Right cardiac atrium (tissue), 5 donors: ENCODE measurements around the gene CYP11A1. TPM values are rescaled to one million over a fixed set of nuclear protein-coding genes. Genes with fewer than 3 reads are reported as not detected.

ENCODE experiments used
- ATAC-seq, 2 donors: fragments of 200-7000 bp; cut with Tn5 transposase; one replicate each; pipeline versions ENCODE4 v1.8.0 to v1.9.1; 2020; ENCODE audit warnings: moderate library complexity in 2 of 2, mild to moderate bottlenecking in 1 of 2
- DNase-seq, 3 donors: peaks; one replicate each; pipeline ENCODE4 v3.0.0-alpha.2; 2020
- H3K27ac ChIP-seq: one replicate; pipeline ENCODE4 v1.5.1; 2013; ENCODE audit warnings: mild to moderate bottlenecking, low read length, control low read depth, moderate library complexity
- H3K27me3 ChIP-seq: one replicate; pipeline ENCODE4 v1.6.1; 2013; ENCODE audit not compliant: control insufficient read depth, insufficient read depth
- H3K4me1 ChIP-seq: one replicate; pipeline ENCODE4 v1.6.1; 2013; ENCODE audit warnings: low read length; ENCODE audit not compliant: control insufficient read depth, insufficient read depth
- H3K4me3 ChIP-seq: one replicate; pipeline ENCODE4 v1.5.1; 2013; ENCODE audit warnings: low read length, control low read depth
- H3K9me3 ChIP-seq: one replicate; pipeline ENCODE4 v1.6.1; 2013; ENCODE audit warnings: low read length; ENCODE audit not compliant: control insufficient read depth
- WGBS: extraction: QIAGEN DNeasy Blood & Tissue Kit; methylation state at CpG from one replicate; pipeline ENCODE4 v1.1.7; 2013; 5-methylcytosine and 5-hydroxymethylcytosine counted together
- intact Hi-C, 4 donors: fragments of 100-400 bp; cut with DNase I; formaldehyde crosslinking; loops; one replicate each; pipeline versions ENCODE4 v1.11.0 to v1.14.0; 2022 to 2023
- polyA plus RNA-seq: library from polyadenylated mRNA; stranded (reverse); fragments of 200-250 nt; gene quantifications from one replicate; pipeline ENCODE4 v1.2.3, GENCODE V29; 2013
- total RNA-seq, 4 donors: library from RNA; stranded (reverse); fragmentation: NEBNext Ultra II Directional; extraction: Animal tissue kit (Norgen Biotek cat#: 25700); gene quantifications; one replicate each; pipeline ENCODE4 v1.2.1, GENCODE V29; 2021
- donor health status: healthy with polysubstance abuse.
- donor health status: DM: no; HTN: yes; CAD: no.
- donor health status: DM: no; HTN: no; CAD: no.
- donor health status: DM: no; HTN: yes; CAD: no; lungs with severe emphysema.
- donor health status: DM: yes; HTN: yes; CAD: no.

The CYP11A1 gene
- total and polyA plus RNA-seq, 5 donors, result 0.66 to 1.7 (median 1.1) TPM

DNA sequence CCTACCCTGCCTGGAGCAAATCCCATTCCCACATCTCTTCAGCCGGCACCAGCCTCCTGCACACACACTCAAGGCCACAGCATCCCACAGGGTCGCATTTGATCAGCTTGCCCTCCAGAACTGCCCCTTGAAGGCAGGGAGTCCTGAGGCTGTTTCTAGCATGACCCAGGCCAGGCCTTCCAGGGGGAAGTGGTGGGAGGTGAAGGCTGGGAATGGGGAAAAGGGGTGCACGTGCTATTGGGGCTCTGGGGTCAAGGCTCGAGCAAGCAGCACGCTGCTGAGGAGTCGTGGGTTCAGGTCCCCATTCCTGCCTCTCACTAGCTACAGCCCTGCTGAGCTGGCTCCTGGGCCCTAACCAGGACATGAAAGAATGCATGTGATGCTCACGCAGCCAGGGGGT is 41.4 kb upstream of the CYP11A1 start:
- Histone ChIP-seq H3K27me3 (no peaks in the 10 kb centered on the region), H3K9me3 (no peaks in the 10 kb centered on the region), H3K4me3 (no peak overlapping the region), H3K27ac (no peak overlapping the region), H3K4me1 (no peaks in the 10 kb centered on the region)
- 91% methylated on average over 7 of the region's 7 CpGs for WGBS
- no peak for ATAC-seq
- intact Hi-C loops, result no loop called here
- DNase-seq, result peak in 1 of 3 donors; percentile 15

DNA sequence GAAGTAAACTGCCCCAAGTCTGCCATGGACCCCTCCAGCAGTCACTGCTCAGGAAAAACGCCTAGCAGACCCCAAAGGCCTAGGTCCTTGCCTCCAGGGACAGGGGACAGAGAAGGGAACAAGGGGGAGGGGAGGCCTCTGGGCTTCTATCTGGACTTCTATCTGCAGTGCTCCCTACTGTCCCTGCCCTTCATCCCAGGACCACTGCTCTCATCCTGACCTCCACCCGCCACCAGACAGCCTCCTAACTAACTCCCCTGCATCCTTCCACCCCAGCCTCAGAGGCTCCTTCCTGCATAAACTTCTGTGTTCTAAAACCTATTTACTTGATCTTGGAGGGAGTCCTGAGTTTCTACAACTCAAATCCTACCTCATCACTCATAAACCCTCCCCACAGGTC is 40.9 kb upstream of the CYP11A1 start:
- Histone ChIP-seq H3K27ac (no peak overlapping the region), H3K27me3 (no peaks in the 10 kb centered on the region), H3K4me1 (no peaks in the 10 kb centered on the region), H3K9me3 (no peaks in the 10 kb centered on the region), H3K4me3 (no peak overlapping the region)
- DNase-seq (no peak), ATAC-seq (no peak)
- WGBS, result 86% methylated on average over 2 of the region's 2 CpGs
- intact Hi-C loops, result no loop called here

DNA sequence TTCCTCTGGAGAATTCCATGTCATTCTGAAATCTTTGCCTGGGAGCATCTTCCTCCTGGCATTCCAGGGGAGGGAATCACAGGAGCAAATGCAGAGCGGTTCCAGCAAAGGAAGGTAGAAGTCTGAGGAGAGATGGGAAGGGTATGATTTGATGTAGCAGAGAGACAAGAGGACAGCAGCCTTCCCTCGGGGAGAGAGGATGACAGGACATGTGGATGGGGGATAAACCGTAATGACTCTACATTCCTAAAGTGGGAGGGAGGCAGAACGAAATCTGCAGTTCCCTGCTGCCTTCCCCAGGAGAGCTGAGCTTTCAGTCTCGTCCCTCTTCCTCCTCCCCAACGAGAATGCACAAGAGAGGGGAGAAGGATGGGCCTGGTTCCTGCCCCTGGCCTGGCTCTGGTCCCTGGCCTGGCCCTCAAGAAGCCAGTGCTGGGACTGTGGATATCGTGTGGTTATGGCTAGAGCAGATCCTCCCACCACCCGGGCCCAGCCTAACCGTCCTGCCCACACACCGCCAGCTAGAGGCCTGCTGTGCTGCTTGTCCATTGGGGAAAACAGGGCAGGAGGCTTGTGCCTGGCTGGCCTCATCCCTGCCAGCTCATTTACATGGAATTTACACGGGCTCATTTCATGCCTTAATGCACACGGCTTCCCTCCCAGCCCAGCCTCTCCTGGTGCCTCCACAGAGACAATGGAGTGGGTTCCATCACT is 39.7 kb upstream of the CYP11A1 start:
- WGBS, result 53% methylated on average over 11 of the region's 12 CpGs

GRCh38 chr15:74406517-74406916 is 39.1 kb upstream of the CYP11A1 start:
- no peak for ATAC-seq
- 93% methylated on average over 4 of the region's 4 CpGs for WGBS

More for the DNA sequence above, 39.7 kb upstream of the CYP11A1 start:
- Histone ChIP-seq H3K4me3 (no peak overlapping the region), H3K27ac (no peak overlapping the region), H3K27me3 (no peaks in the 10 kb centered on the region), H3K9me3 (no peaks in the 10 kb centered on the region), H3K4me1 (no peaks in the 10 kb centered on the region)
- ATAC-seq (no peak), DNase-seq (peak in 2 of 3 donors; percentile 28 to 37)
- intact Hi-C loops, result no loop called here

DNA sequence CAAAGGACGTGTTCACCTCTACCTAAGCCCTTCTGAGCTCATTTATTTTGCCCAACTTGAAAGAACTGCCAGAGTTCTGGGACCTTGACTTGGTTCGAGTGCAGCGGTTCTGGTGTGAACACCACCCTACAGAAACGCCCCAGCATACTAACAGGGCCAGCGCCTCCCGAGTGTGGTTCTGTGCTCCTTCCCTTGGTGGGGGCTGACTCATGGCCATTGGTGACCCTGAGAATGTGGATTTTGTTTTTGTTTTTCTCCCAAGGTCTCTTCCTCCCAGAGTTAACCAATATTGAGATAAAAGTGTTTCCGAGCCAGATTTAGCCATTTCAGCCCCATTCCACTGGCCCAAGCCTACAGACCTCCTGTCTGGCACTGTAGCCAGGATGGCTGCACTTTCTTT is 38.4 kb upstream of the CYP11A1 start:
- no peaks in the 10 kb centered on the region for H3K9me3 ChIP-seq
- no peaks in the 10 kb centered on the region for H3K4me1 ChIP-seq
- H3K4me3 ChIP-seq, result no peak overlapping the region
- ATAC-seq, result no peak
- DNase-seq, result peak in 1 of 3 donors; percentile 42
- intact Hi-C loops, result no loop called here
- WGBS, result 90% methylated on average over 7 of the region's 7 CpGs
- H3K27me3 ChIP-seq, result no peaks in the 10 kb centered on the region
- no peak overlapping the region for H3K27ac ChIP-seq

More at GRCh38 chr15:74406517-74406916, 39.1 kb upstream of the CYP11A1 start:
- no peaks in the 10 kb centered on the region for H3K4me1 ChIP-seq
- H3K4me3 ChIP-seq, result no peak overlapping the region
- intact Hi-C loops, result no loop called here
- no peaks in the 10 kb centered on the region for H3K27me3 ChIP-seq
- no peak overlapping the region for H3K27ac ChIP-seq
- peak in 1 of 3 donors; percentile 16 for DNase-seq
- no peaks in the 10 kb centered on the region for H3K9me3 ChIP-seq

DNA sequence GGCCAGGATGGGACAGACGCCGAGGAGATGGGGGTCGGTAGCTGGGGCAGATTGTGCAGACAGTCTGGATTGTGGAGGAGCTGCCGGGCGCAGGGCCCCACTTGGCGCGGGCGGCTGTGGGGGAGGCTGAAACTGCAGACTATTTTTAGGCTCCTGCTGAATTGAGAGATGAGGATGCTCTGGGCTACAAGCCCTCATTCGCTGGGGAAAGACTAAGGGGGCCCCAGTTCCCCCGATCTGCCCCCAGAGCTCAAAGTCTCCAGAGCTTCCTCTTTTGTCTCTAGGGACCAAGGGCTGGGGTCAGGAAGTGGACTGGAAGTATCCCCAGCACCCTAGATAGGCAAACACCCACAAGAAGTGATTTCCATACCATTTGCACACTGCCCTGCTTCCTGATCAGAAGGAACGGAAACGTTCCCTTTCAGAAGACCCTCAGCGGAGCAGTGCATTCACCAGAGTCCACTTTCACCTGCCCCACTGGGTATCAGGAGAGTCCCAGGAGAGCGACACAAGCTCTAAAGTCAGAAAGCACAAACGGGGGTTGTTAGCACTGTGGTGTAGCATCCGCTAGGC is 36.6 kb upstream of the CYP11A1 start:
- ATAC-seq (peak in 1 of 2 donors; percentile 21), DNase-seq (peak in 2 of 3 donors; percentile 37 to 61)
- 26% methylated on average over 16 of the region's 16 CpGs for WGBS
- Histone ChIP-seq H3K4me3 (no peak overlapping the region), H3K27me3 (no peaks in the 10 kb centered on the region), H3K9me3 (no peaks in the 10 kb centered on the region), H3K4me1 (no peaks in the 10 kb centered on the region), H3K27ac (no peak overlapping the region)
- intact Hi-C loops, result no loop called here

DNA sequence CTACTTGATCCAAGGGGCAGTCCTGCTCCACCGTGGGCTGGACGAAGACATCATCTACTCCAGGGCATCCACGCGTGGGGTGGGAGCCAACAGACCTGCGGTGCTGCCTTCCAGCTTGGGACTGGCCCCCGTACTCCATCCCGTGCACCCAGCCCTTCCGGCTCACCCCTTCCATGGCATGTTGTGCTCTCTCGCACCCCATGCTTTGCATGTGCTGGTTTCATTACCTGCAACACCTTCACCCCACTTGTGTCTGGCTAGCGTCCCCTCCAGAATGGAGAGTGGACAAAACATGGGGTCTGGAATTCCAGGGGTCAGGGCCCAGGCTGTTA is 36.1 kb upstream of the CYP11A1 start:
- intact Hi-C loops, result no loop called here
- ATAC-seq (no peak), DNase-seq (peak in 1 of 3 donors; percentile 41)
- Histone ChIP-seq H3K27ac (no peak overlapping the region), H3K4me3 (no peak overlapping the region), H3K9me3 (no peaks in the 10 kb centered on the region), H3K4me1 (no peaks in the 10 kb centered on the region), H3K27me3 (no peaks in the 10 kb centered on the region)
- 76% methylated on average over 10 of the region's 10 CpGs for WGBS

DNA sequence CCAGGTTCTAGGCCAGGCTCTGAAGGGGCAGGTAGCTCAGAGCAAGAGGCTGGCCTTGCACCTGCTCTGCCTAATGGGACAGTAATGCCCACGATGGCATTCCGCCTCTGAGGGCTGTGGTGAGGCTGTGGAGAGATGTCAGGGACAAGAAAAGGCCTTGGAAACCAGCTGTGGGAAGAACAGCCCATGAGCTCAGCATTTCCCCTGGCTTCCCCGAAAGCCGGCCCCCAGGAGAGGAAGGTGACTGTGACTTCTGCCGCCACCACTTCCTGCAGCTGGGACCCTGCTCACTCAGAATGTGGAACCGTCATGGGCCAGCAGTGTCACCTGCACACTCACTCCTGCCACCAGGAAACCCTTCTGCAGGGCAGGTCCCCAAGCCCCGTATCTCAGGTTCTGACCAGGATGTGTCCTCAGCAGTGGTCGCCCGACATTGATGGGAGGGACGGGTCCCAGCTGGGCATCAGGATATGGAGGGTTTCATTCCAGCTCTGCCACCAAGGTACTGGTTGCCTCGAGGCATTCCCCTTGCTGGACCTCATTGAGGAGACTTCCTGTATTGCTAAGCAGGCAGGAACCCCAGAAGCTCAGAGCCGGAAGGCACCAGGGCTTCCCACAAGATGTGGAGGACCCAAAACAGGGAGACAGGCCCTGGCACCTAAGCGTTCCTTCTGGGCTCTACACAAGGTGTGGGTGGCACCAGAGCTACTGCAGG is 35.6 kb upstream of the CYP11A1 start:
- Histone ChIP-seq H3K4me1 (no peaks in the 10 kb centered on the region), H3K27me3 (no peaks in the 10 kb centered on the region), H3K4me3 (no peak overlapping the region), H3K27ac (no peak overlapping the region), H3K9me3 (no peaks in the 10 kb centered on the region)
- DNase-seq (peak in 2 of 3 donors; percentile 37 to 55), ATAC-seq (peak in 1 of 2 donors; percentile 13)
- intact Hi-C loops, result no loop called here
- 62% methylated on average over 13 of the region's 13 CpGs for WGBS

DNA sequence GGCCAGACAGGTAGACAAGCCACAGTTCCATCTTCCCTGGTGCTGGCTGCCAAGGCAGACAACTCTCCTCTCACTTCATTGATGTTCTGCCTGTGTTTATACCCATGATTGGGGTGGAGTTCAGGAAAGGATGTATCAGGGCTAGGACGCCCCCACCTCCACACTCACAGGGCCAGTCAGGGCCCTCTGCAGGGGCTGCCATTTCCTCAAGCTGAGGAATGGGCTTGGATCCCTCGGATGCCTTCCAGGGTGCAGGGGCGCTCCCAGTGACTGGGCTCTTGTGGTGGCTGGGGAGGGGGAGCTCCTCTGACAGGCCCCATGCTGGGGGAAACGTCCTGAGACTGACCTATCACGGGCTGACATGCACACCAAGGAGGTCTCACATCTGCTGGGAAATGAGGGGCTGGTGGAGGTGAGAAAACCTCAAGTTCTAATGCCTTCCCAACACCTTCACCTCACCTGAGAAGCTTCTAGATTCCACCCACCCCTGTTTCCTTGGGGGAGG is 34.9 kb upstream of the CYP11A1 start:
- DNase-seq (peak in 1 of 3 donors; percentile 33), ATAC-seq (no peak)
- no peak overlapping the region for H3K4me3 ChIP-seq
- H3K27me3 ChIP-seq, result no peaks in the 10 kb centered on the region
- WGBS, result 82% methylated on average over 5 of the region's 5 CpGs
- no peak overlapping the region for H3K27ac ChIP-seq
- no peaks in the 10 kb centered on the region for H3K9me3 ChIP-seq
- intact Hi-C loops, result no loop called here
- no peaks in the 10 kb centered on the region for H3K4me1 ChIP-seq

- DNase-seq (peak in 1 of 3 donors; percentile 32), ATAC-seq (no peak)
- WGBS, result 79% methylated on average over 11 of the region's 11 CpGs
Observed at GRCh38 chr15:74400915-74401757, 33.7 kb upstream of the CYP11A1 start.

More at GRCh38 chr15:74400915-74401757, 33.7 kb upstream of the CYP11A1 start:
- no peak overlapping the region for H3K27ac ChIP-seq
- no peaks in the 10 kb centered on the region for H3K27me3 ChIP-seq
- intact Hi-C loops, result no loop called here
- no peak overlapping the region for H3K4me3 ChIP-seq
- H3K9me3 ChIP-seq, result no peaks in the 10 kb centered on the region
- no peaks in the 10 kb centered on the region for H3K4me1 ChIP-seq
